ENCODE measurements around the gene CNTRL.
"Not testable (repeated sequence)": the region's sequence is repeated elsewhere in the genome, so short reads cannot be mapped to it uniquely, and the experiment has no call there.

Gene CNTRL

DNA sequence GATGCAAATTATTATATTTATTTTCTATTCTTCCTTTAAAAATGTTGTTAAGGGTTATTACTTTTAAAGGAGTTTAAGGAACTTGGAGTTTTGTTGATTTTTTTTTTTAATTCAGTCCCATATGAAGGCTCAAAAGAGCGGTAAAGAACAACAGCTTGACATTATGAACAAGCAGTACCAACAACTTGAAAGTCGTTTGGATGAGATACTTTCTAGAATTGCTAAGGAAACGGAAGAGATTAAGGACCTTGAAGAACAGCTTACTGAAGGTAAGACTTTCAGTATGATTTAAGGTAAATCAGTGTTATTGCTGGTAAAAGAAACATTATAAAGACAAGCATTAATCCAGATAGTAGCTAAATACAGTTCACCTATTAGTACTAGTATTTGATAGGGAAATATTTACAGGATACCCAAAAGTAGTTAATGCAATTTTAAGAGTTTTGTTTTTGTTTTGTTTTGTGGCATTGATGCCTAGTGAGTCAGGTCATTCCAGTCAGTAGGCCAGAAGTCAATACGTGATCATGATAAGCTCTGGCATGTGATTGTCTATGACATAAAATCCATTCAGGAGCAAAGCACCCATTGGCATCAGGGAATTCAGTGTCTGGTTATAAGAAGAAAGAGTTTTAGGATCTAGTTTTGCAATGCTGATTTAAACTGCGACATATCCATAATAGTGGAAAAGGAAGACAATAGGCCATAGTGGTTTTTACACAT is 49.2 kb downstream of the CNTRL start:
- no peak for TF ChIP-seq JUND (IDR thresholded peaks at IDR 0.05; ENCODE audit: low read depth)
- DNase-seq (ENCODE audit: low read depth in 1 of 2, low spot score in 1 of 2), result no peak
- in situ Hi-C loops (cut with HindIII; ENCODE audit: low pct_unique_long_range_greater_than_20kb, low sequenced_read_pairs), result no loop called here

DNA sequence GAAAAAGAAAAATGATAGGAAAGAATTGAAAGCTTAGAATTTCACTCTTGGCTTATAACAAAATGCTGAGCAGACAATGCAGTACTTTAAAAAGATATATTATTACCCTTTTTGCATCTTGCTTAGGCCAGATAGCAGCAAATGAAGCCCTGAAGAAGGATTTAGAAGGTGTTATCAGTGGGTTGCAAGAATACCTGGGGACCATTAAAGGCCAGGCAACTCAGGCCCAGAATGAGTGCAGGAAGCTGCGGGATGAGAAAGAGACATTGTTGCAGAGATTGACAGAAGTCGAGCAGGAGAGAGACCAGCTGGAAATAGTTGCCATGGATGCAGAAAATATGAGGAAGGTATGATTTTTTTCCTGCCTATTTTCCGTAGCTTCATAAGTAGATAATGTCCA is 50.8 kb downstream of the CNTRL start:
- DNase-seq (ENCODE audit: low read depth in 1 of 2, low spot score in 1 of 2), result no peak
- no peak for TF ChIP-seq JUND (IDR thresholded peaks at IDR 0.05; ENCODE audit: low read depth)
- in situ Hi-C loops (cut with HindIII; ENCODE audit: low pct_unique_long_range_greater_than_20kb, low sequenced_read_pairs), result no loop called here

DNA sequence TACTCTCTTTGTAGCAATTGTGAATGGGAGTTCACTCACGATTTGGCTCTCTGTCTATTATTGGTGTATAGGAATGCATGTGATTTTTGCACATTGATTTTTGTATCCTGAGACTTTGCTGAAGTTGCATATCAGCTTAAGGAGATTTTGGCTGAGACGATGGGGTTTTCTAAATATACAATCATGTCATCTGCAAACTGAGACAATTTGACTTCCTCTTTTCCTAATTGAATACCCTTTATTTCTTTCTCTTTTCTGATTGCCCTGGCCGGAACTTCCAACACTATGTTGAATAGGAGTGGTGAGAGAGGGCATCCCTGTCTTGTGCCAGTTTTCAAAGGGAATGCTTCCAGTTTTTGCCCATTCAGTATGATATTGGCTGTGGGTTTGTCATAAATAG is 54.6 kb downstream of the CNTRL start:
- in situ Hi-C loops (cut with HindIII; ENCODE audit: low pct_unique_long_range_greater_than_20kb, low sequenced_read_pairs); DNase-seq (ENCODE audit: low read depth in 1 of 2, low spot score in 1 of 2): not testable (repeated sequence)

DNA sequence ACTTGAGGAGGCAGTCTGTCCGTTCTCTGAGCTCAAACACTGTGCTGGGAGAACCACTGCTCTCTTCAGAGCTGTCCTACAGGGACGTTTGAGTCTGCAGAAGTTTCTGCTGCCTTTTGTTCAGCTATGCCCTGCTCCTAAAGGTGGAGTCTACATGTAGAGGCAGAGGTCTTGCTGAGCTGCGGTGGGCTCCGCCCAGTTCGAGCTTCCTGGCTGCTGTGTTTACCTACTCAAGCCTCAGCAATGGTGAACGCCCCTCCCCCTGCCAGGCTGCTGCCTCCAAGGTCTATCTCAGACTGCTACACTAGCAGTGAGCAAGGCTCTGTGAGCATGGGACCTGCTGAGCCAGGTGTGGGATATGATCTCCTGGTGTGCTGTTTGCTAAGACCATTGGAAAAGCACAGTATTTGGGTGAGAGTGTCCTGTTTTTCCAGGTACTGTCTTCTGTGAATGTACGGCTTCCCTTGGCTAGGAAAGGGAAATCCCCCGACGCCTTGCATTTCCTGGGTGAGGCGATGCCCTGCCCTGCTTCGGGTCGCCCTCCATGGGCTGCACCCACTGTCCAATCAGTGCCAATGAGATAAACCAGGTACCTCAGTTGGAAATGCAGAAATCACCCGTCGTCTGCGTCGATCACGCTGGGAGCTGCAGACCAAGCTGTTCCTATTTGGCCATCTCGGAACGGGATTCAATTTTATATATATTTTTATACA is 58.5 kb downstream of the CNTRL start:
- TF ChIP-seq JUND (IDR thresholded peaks at IDR 0.05; ENCODE audit: low read depth), result no peak
- peak in 1 of 2 experiments; percentile 16 for DNase-seq (ENCODE audit: low read depth in 1 of 2, low spot score in 1 of 2)
- in situ Hi-C loops (cut with HindIII; ENCODE audit: low pct_unique_long_range_greater_than_20kb, low sequenced_read_pairs), result no loop called here

DNA sequence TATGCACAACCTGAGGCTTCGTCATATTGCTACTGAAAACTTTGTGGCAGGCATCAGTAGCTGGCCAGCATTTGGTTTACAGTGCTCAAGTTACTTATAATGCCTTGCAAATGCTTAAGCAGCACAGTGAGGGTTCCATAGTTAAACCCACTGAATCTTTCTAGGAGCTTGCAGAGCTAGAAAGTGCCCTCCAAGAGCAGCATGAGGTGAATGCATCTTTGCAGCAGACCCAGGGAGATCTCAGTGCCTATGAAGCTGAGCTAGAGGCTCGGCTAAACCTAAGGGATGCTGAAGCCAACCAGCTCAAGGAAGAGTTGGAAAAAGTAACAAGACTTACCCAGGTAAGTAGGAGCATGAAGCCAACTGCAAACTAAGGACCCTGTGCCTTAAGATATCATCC is 60.9 kb downstream of the CNTRL start:
- no peak for TF ChIP-seq JUND (IDR thresholded peaks at IDR 0.05; ENCODE audit: low read depth)
- no peak for DNase-seq (ENCODE audit: low read depth in 1 of 2, low spot score in 1 of 2)
- in situ Hi-C loops (cut with HindIII; ENCODE audit: low pct_unique_long_range_greater_than_20kb, low sequenced_read_pairs), result no loop called here

- in situ Hi-C loops (cut with HindIII; ENCODE audit: low pct_unique_long_range_greater_than_20kb, low sequenced_read_pairs), result no loop called here
- TF ChIP-seq JUND (IDR thresholded peaks at IDR 0.05; ENCODE audit: low read depth), result no peak
- no peak for DNase-seq (ENCODE audit: low read depth in 1 of 2, low spot score in 1 of 2)
These were observed 63.8 kb downstream of the CNTRL start for GRCh38 chr9:121138561-121138960.

GRCh38 chr9:121138973-121139372 is 64.2 kb downstream of the CNTRL start:
- in situ Hi-C loops (cut with HindIII; ENCODE audit: low pct_unique_long_range_greater_than_20kb, low sequenced_read_pairs), result no loop called here
- TF ChIP-seq JUND (IDR thresholded peaks at IDR 0.05; ENCODE audit: low read depth), result no peak
- no peak for DNase-seq (ENCODE audit: low read depth in 1 of 2, low spot score in 1 of 2)

DNA sequence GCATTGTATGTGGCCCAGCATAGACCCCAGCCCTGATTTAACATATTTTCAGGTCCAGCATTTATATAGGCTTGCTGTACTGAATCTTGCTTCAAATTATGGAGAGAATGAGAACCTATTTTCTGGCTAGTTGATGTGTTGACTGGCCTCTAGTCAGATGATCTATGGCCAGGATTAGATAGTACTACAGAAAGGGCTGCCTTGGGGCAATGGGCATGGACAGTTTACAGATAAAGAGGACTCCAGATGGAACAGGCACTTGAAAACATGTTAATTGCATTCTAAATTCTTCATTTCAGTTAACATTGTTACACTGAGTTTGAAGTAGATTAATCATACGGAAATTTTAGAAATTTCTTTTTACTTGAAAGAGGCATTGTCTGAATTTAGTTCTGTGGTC is 65.4 kb downstream of the CNTRL start:
- no peak for DNase-seq (ENCODE audit: low read depth in 1 of 2, low spot score in 1 of 2)
- in situ Hi-C loops (cut with HindIII; ENCODE audit: low pct_unique_long_range_greater_than_20kb, low sequenced_read_pairs), result no loop called here
- no peak for TF ChIP-seq JUND (IDR thresholded peaks at IDR 0.05; ENCODE audit: low read depth)

DNA sequence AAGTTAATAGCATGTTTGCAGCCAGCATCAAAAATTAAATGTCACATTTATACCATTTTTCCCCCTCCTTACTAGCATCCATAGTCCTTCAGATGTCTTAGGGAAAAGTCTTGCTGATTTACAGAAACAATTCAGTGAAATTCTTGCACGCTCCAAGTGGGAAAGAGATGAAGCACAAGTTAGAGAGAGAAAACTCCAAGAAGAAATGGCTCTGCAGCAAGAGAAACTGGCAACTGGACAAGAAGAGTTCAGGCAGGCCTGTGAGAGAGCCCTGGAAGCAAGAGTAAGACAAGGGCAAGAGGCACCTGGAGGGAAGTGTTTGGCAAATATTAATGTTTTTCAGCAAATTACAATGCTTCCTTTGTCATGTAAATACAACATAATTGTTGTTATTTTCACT is 66.6 kb downstream of the CNTRL start:
- TF ChIP-seq JUND (IDR thresholded peaks at IDR 0.05; ENCODE audit: low read depth), result no peak
- peak in 1 of 2 experiments; percentile 7 for DNase-seq (ENCODE audit: low read depth in 1 of 2, low spot score in 1 of 2)
- in situ Hi-C loops (cut with HindIII; ENCODE audit: low pct_unique_long_range_greater_than_20kb, low sequenced_read_pairs), result no loop called here

DNA sequence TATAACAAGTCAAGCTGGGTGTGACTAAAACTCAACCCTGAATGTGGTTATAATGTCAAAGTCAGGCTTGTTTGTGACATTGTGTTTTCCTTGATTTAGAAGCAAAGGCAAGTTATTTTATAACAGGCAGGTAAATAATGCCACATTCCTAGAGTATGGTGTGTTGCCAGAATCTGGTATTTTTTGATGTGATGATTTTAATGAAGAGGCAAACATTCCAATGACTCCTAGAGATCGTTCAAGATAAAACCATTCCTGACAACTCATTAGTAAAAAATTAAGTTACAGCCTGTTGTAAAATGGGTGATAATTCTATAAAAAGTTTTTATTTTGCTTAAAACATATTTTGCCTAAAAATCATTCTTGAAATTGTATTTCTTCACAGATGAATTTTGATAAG is 67.0 kb downstream of the CNTRL start:
- in situ Hi-C loops (cut with HindIII; ENCODE audit: low pct_unique_long_range_greater_than_20kb, low sequenced_read_pairs), result no loop called here
- DNase-seq (ENCODE audit: low read depth in 1 of 2, low spot score in 1 of 2), result no peak
- no peak for TF ChIP-seq JUND (IDR thresholded peaks at IDR 0.05; ENCODE audit: low read depth)

GRCh38 chr9:121143771-121144170 is 69.0 kb downstream of the CNTRL start:
- no peak for TF ChIP-seq JUND (IDR thresholded peaks at IDR 0.05; ENCODE audit: low read depth)
- DNase-seq (ENCODE audit: low read depth in 1 of 2, low spot score in 1 of 2), result no peak
- in situ Hi-C loops (cut with HindIII; ENCODE audit: low pct_unique_long_range_greater_than_20kb, low sequenced_read_pairs), result no loop called here

GRCh38 chr9:121144482-121144881 is 69.7 kb downstream of the CNTRL start:
- no peak for DNase-seq (ENCODE audit: low read depth in 1 of 2, low spot score in 1 of 2)
- in situ Hi-C loops (cut with HindIII; ENCODE audit: low pct_unique_long_range_greater_than_20kb, low sequenced_read_pairs), result no loop called here
- no peak for TF ChIP-seq JUND (IDR thresholded peaks at IDR 0.05; ENCODE audit: low read depth)

DNA sequence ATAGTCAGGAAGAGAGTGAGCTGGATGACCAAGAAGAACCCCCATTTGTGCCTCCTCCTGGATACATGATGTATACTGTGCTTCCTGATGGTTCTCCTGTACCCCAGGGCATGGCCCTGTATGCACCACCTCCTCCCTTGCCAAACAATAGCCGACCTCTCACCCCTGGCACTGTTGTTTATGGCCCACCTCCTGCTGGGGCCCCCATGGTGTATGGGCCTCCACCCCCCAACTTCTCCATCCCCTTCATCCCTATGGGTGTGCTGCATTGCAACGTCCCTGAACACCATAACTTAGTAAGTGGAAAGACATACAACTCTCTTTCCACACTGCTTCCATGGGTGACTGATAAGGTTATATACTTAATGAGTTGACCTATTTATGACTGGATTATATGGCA is 75.4 kb downstream of the CNTRL start:
- no peak for TF ChIP-seq JUND (IDR thresholded peaks at IDR 0.05; ENCODE audit: low read depth)
- in situ Hi-C loops (cut with HindIII; ENCODE audit: low pct_unique_long_range_greater_than_20kb, low sequenced_read_pairs), result no loop called here
- DNase-seq (ENCODE audit: low read depth in 1 of 2, low spot score in 1 of 2), result no peak

DNA sequence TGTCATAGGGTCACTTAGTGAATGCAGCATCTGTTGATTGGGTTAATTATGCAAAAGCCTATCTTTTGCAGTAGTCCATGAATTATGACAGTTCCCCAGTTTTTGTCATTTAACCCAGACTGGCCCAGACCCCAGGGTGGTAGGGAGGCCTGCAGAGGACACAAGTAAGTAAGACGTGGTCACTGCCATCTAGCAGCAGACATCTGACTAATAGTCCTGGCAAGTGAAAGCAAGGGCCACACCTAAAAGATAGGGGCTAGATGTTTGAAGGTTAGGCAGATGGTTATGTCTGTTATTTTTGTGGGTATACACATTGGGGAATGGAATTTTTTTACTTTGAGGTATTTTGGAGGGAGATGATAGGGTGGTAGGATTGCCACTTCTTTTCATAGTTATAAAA is 78.9 kb downstream of the CNTRL start:
- in situ Hi-C loops (cut with HindIII; ENCODE audit: low pct_unique_long_range_greater_than_20kb, low sequenced_read_pairs), result no loop called here
- no peak for DNase-seq (ENCODE audit: low read depth in 1 of 2, low spot score in 1 of 2)

More for the DNA sequence above, 78.9 kb downstream of the CNTRL start:
- no peak for TF ChIP-seq JUND (IDR thresholded peaks at IDR 0.05; ENCODE audit: low read depth)

Data from T47D (cell line).